ENCODE results near the gene SNRNP200.
A peak's percentile ranks its signal among the peaks of the same experiment; 100 is the strongest.

Gene SNRNP200

DNA sequence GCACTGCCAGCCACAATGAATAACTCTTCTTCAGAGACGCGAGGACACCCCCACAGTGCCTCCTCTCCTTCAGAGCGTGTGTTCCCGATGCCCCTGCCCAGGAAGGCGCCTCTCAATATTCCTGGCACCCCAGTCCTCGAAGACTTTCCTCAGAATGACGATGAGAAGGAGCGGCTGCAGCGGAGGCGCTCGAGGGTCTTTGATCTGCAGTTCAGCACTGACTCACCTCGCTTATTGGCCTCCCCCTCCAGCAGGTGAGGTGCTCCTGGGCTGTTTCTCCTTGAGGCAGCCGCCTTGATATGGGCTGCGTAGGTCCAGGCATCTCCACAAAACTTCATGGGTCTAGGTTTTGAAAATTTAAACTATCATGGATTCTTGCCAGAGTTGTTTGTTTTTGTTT is 36.3 kb upstream of the SNRNP200 start:
- no peaks in the 10 kb centered on the region for H3K27me3 ChIP-seq (ENCODE audit: control insufficient read depth, insufficient read depth, low read length)
- no peak overlapping the region for H3K27ac ChIP-seq
- no peaks in the 10 kb centered on the region for H3K79me2 ChIP-seq
- TF ChIP-seq, protein P1, sequence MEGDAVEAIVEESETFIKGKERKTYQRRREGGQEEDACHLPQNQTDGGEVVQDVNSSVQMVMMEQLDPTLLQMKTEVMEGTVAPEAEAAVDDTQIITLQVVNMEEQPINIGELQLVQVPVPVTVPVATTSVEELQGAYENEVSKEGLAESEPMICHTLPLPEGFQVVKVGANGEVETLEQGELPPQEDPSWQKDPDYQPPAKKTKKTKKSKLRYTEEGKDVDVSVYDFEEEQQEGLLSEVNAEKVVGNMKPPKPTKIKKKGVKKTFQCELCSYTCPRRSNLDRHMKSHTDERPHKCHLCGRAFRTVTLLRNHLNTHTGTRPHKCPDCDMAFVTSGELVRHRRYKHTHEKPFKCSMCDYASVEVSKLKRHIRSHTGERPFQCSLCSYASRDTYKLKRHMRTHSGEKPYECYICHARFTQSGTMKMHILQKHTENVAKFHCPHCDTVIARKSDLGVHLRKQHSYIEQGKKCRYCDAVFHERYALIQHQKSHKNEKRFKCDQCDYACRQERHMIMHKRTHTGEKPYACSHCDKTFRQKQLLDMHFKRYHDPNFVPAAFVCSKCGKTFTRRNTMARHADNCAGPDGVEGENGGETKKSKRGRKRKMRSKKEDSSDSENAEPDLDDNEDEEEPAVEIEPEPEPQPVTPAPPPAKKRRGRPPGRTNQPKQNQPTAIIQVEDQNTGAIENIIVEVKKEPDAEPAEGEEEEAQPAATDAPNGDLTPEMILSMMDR (IDR thresholded peaks at IDR 0.05), result no peak
- H3K36me3 ChIP-seq (ENCODE audit: control insufficient read depth, insufficient read depth, low read length), result no peaks in the 10 kb centered on the region
- no peak overlapping the region for H3K4me2 ChIP-seq (ENCODE audit: low read length)
- H3K4me3 ChIP-seq (ENCODE audit: low read depth, low read length), result no peak overlapping the region
- H3K9ac ChIP-seq, result no peak overlapping the region
- peaks cover 6% of the 10 kb centered on the region for H3K4me1 ChIP-seq
- no peaks in the 10 kb centered on the region for H3K9me3 ChIP-seq (ENCODE audit: control insufficient read depth, low read length)
- no peak overlapping the region for H2AFZ ChIP-seq

DNA sequence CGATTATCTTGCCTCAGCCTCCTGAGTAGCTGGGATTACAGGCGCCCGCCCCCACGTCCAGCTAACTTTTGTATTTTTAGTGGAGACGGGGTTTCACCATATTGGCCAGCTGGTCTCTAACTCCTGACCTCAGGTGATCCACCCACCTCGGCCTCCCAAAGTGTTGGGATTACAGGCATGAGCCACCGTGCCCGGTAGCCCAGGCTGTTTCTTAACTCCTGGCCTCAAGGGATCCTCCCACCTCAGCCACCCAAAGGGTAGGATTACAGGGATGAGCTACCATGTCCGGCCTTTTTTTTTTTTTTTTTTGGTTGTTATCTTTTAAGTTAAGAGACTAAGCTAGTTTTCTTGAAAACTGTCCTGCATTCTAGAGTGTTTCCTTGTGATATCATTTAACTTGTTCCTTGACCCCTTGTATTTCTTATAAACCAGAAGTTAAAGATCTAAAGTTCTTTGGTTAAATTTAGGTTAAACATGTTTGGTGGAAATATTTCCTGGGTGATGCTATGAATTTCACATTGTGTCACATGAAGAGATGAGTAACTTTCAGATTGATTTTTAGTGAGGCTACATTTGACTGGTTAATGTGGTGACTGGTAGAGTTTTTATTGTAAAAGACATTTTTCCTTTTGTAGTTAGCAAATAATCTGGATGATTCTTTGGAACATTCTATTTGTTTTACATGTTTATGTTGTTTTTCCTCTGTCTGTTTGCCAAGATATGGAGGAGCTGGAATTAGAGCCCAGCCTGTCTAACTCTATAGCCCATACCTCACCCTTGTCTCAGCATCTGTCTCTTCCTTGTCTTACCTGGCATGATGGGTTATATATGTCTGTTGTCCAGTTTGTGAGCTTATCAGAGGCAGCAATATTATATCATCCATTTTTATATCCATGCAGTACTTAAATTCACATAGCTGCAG is 35.4 kb upstream of the SNRNP200 start:
- no peaks in the 10 kb centered on the region for H3K9me3 ChIP-seq (ENCODE audit: control insufficient read depth, low read length)
- TF ChIP-seq, protein P1 (IDR thresholded peaks at IDR 0.05), result no peak

DNA sequence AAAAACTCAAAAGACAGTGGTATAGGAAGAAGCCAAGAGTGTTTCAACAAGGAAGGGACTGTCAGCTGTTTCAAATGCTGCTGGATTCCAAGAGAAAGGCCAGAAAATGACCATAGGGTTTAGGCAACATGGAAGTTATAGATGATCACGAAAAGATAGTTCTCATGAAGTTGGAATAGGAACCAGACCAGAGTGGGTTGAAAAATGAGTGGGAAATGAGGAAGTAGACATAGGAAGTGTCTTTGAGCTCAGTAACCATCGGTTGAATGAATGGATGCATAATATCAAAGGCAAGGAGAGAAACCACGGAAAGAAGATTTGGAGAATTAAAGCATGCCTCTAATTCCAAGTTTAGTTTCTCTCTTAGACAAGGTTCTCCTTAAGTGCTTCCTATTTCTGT is 31.5 kb upstream of the SNRNP200 start:
- TF ChIP-seq, protein P1 (IDR thresholded peaks at IDR 0.05), result no peak
- no peaks in the 10 kb centered on the region for H3K4me1 ChIP-seq
- no peaks in the 10 kb centered on the region for H3K36me3 ChIP-seq (ENCODE audit: control insufficient read depth, insufficient read depth, low read length)
- H3K9me3 ChIP-seq (ENCODE audit: control insufficient read depth, low read length), result no peaks in the 10 kb centered on the region
- no peak overlapping the region for H3K9ac ChIP-seq
- no peak overlapping the region for H2AFZ ChIP-seq
- H3K4me3 ChIP-seq (ENCODE audit: low read depth, low read length), result no peak overlapping the region
- H3K4me2 ChIP-seq (ENCODE audit: low read length), result no peak overlapping the region
- no peak overlapping the region for H3K27ac ChIP-seq
- no peaks in the 10 kb centered on the region for H3K79me2 ChIP-seq
- no peaks in the 10 kb centered on the region for H3K27me3 ChIP-seq (ENCODE audit: control insufficient read depth, insufficient read depth, low read length)

More for the DNA sequence above, 35.4 kb upstream of the SNRNP200 start:
- H3K9ac ChIP-seq, result no peak overlapping the region
- H3K4me3 ChIP-seq (ENCODE audit: low read depth, low read length), result no peak overlapping the region
- H3K79me2 ChIP-seq, result no peaks in the 10 kb centered on the region
- no peak overlapping the region for H3K27ac ChIP-seq
- no peaks in the 10 kb centered on the region for H3K36me3 ChIP-seq (ENCODE audit: control insufficient read depth, insufficient read depth, low read length)
- H3K27me3 ChIP-seq (ENCODE audit: control insufficient read depth, insufficient read depth, low read length), result no peaks in the 10 kb centered on the region
- H2AFZ ChIP-seq, result no peak overlapping the region
- no peak overlapping the region for H3K4me2 ChIP-seq (ENCODE audit: low read length)
- peaks cover 4% of the 10 kb centered on the region for H3K4me1 ChIP-seq

DNA sequence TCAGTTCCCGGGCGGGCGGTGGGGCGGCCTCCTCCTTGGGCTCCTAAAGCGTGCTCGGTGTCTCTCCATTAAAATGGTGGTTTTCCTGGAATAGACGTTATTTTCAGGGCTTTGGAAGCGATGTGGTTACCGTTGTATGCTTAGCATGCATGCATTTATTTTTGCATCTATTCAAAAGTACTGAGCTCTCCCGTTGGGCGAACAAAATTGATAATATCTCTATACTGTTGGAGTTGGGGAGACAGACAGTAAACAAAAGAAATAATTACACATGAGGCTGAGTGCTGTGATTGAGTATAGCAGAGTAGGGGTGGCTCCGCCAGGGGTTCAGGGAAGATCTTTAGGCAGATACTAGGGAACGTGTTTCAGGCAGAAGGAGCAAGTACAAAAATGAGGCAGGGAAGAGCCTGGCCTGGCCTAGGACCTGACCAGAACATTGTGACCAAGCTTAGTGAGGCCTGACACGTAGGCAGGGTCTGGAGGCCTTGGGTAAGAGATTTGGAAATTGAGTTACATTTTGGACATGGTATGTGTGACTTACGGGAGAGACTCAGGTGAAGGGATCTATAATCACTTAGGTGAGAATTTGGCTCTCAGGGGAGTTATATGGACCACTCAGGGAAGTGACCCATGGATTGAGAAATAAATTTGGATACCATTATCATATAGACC is 30.9 kb upstream of the SNRNP200 start:
- Histone ChIP-seq H3K27ac (no peak overlapping the region), H2AFZ (peak overlapping the region; percentile 100), H3K36me3 (ENCODE audit: control insufficient read depth, insufficient read depth, low read length) (no peaks in the 10 kb centered on the region), H3K4me1 (no peaks in the 10 kb centered on the region), H3K27me3 (ENCODE audit: control insufficient read depth, insufficient read depth, low read length) (no peaks in the 10 kb centered on the region), H3K79me2 (no peaks in the 10 kb centered on the region), H3K9me3 (ENCODE audit: control insufficient read depth, low read length) (no peaks in the 10 kb centered on the region), H3K9ac (no peak overlapping the region), H3K4me2 (ENCODE audit: low read length) (peak overlapping the region; percentile 70), H3K4me3 (ENCODE audit: low read depth, low read length) (peak overlapping the region; percentile 95)
- TF ChIP-seq, protein P1 (IDR thresholded peaks at IDR 0.05), result no peak
